Measurements from ENCODE around the gene AUTS2. TPM values are rescaled to one million over a fixed set of nuclear protein-coding genes. Genes with fewer than 3 reads are reported as not detected.

Gene AUTS2
- total RNA-seq, 1 experiment from 2014 or later: 2.5 TPM

DNA sequence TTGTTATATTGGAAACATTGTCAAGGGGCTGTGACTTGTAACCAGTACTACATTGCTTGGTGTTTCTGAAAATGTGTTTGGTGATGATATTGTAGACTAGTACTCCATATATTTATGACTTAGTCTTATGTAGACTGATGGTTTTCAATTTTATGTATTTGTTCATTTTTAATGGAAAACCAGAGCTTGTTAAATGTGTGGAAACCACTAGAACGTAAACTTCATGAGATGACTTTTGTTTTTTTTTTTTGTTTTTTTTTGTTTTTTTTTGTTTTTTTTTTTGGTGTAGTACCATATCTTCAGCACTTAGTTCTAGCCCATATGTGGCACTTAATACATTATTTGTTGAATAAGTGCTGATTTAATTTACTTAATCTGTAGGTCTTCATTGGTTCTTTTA, 518.6 kb downstream of the AUTS2 start:
- DNase-seq (ENCODE audit: low read depth, low spot score) (no peak), ATAC-seq (no peak)
- Histone ChIP-seq H3K9me3 (ENCODE audit: control insufficient read depth, insufficient read depth, low read depth, low read length) (peaks cover 3% of the 10 kb centered on the region; the same call in 1 of the 2 replicates), H3K27ac (ENCODE audit: low read length) (no peak overlapping the region), H3K4me1 (ENCODE audit: control insufficient read depth, insufficient read depth, low read length) (no peaks in the 10 kb centered on the region), H3K4me3 (ENCODE audit: low read depth in 2 of 2, low read length in 2 of 2) (no peak overlapping the region), H3K27me3 (ENCODE audit: control insufficient read depth, insufficient read depth, low read length) (no peaks in the 10 kb centered on the region), H3K36me3 (ENCODE audit: control insufficient read depth, insufficient read depth, low read length) (no peaks in the 10 kb centered on the region)
- ChIA-PET CTCF (no interaction called here), POLR2A (interaction anchor here (0.6 kb wide), 1 partner anchor 84 kb away, joined by 5 read pairs; no protein-coding TSS in a partner anchor)
- in situ Hi-C loops (cut with HindIII; ENCODE audit: low pct_unique_long_range_greater_than_20kb, low sequenced_read_pairs) (no loop called here), intact Hi-C loops (cut with micrococcal nuclease; ENCODE audit: unreplicated experiment) (no loop called here)
- BruUV-seq (replicated peaks): no TSS peak
- TF ChIP-seq, protein P1, sequence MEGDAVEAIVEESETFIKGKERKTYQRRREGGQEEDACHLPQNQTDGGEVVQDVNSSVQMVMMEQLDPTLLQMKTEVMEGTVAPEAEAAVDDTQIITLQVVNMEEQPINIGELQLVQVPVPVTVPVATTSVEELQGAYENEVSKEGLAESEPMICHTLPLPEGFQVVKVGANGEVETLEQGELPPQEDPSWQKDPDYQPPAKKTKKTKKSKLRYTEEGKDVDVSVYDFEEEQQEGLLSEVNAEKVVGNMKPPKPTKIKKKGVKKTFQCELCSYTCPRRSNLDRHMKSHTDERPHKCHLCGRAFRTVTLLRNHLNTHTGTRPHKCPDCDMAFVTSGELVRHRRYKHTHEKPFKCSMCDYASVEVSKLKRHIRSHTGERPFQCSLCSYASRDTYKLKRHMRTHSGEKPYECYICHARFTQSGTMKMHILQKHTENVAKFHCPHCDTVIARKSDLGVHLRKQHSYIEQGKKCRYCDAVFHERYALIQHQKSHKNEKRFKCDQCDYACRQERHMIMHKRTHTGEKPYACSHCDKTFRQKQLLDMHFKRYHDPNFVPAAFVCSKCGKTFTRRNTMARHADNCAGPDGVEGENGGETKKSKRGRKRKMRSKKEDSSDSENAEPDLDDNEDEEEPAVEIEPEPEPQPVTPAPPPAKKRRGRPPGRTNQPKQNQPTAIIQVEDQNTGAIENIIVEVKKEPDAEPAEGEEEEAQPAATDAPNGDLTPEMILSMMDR (IDR thresholded peaks at IDR 0.05): no peak
- TF ChIP-seq TCF7L2 (IDR thresholded peaks at IDR 0.05; ENCODE audit: low read depth, low read length): no peak
- no peak for TF ChIP-seq SIN3A (IDR thresholded peaks at IDR 0.05; ENCODE audit: borderline replicate concordance, insufficient read depth, low read depth, low read length)
- no peak for TF ChIP-seq POLR2AphosphoS5 (IDR thresholded peaks at IDR 0.05; ENCODE audit: low read depth, low read length)
- TF ChIP-seq, protein P2, sequence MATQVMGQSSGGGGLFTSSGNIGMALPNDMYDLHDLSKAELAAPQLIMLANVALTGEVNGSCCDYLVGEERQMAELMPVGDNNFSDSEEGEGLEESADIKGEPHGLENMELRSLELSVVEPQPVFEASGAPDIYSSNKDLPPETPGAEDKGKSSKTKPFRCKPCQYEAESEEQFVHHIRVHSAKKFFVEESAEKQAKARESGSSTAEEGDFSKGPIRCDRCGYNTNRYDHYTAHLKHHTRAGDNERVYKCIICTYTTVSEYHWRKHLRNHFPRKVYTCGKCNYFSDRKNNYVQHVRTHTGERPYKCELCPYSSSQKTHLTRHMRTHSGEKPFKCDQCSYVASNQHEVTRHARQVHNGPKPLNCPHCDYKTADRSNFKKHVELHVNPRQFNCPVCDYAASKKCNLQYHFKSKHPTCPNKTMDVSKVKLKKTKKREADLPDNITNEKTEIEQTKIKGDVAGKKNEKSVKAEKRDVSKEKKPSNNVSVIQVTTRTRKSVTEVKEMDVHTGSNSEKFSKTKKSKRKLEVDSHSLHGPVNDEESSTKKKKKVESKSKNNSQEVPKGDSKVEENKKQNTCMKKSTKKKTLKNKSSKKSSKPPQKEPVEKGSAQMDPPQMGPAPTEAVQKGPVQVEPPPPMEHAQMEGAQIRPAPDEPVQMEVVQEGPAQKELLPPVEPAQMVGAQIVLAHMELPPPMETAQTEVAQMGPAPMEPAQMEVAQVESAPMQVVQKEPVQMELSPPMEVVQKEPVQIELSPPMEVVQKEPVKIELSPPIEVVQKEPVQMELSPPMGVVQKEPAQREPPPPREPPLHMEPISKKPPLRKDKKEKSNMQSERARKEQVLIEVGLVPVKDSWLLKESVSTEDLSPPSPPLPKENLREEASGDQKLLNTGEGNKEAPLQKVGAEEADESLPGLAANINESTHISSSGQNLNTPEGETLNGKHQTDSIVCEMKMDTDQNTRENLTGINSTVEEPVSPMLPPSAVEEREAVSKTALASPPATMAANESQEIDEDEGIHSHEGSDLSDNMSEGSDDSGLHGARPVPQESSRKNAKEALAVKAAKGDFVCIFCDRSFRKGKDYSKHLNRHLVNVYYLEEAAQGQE (IDR thresholded peaks at IDR 0.05; ENCODE audit: insufficient read depth in 1 of 2, low read depth in 2 of 2, low read length in 1 of 2): no peak

DNA sequence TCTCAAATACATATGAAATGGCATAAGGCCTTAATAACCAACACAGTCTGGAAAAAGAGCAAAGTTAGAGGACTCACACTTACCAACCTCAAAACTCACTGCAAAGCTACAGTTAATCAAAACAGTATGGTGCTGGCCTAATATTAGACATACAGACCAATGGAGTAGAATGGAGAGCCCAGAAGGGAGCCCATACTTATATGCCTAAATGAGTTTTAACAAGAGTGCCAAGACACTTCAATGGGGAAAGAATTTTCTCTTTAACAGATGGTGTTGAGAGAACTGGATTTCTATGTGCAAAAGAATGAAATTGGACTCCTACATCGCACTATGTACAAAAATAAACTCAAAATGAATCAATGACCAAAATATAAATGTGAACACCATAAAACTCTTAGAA, 522.6 kb downstream of the AUTS2 start:
- Histone ChIP-seq H3K4me1 (ENCODE audit: control insufficient read depth, insufficient read depth, low read length) (no peaks in the 10 kb centered on the region), H3K36me3 (ENCODE audit: control insufficient read depth, insufficient read depth, low read length) (no peaks in the 10 kb centered on the region), H3K9me3 (ENCODE audit: control insufficient read depth, insufficient read depth, low read depth, low read length) (peaks cover 3% of the 10 kb centered on the region; the same call in 1 of the 2 replicates), H3K27me3 (ENCODE audit: control insufficient read depth, insufficient read depth, low read length) (no peaks in the 10 kb centered on the region), H3K4me3 (ENCODE audit: low read depth in 2 of 2, low read length in 2 of 2) (no peak overlapping the region), H3K27ac (ENCODE audit: low read length) (no peak overlapping the region)
- in situ Hi-C loops (cut with HindIII; ENCODE audit: low pct_unique_long_range_greater_than_20kb, low sequenced_read_pairs): no loop called here
- POLR2A ChIA-PET: no interaction called here
- no peak for DNase-seq (ENCODE audit: low read depth, low spot score)
- no peak for TF ChIP-seq SIN3A (IDR thresholded peaks at IDR 0.05; ENCODE audit: borderline replicate concordance, insufficient read depth, low read depth, low read length)
- no peak for TF ChIP-seq TCF7L2 (IDR thresholded peaks at IDR 0.05; ENCODE audit: low read depth, low read length)
- TF ChIP-seq, protein P1 (IDR thresholded peaks at IDR 0.05): no peak
- TF ChIP-seq, protein P2 (IDR thresholded peaks at IDR 0.05; ENCODE audit: insufficient read depth in 1 of 2, low read depth in 2 of 2, low read length in 1 of 2): no peak
- CTCF ChIA-PET: no interaction called here
- intact Hi-C loops (cut with micrococcal nuclease; ENCODE audit: unreplicated experiment): no loop called here
- no peak for ATAC-seq
- BruUV-seq (replicated peaks): no TSS peak

Measured in Panc1 (cell line).